Omental fat pad (tissue), 4 donors: ENCODE measurements around the gene PDZD2. TPM values are rescaled to one million over a fixed set of nuclear protein-coding genes. Genes with fewer than 3 reads are reported as not detected.

ENCODE experiments used
- ATAC-seq: fragments of 150-250 bp; one replicate; pipeline ENCODE4 v1.9.1; 2016; ENCODE audit warnings: mild to moderate bottlenecking, moderate library complexity; ENCODE audit not compliant: low FRiP score
- DNase-seq: peaks from one replicate; pipeline ENCODE4 v3.0.0-alpha.2; 2019; ENCODE audit warnings: low spot score
- total RNA-seq, 4 donors: library from RNA; depleted of rRNA; stranded (reverse); fragments of >200 nt; gene quantifications; one replicate each; pipeline ENCODE4 v1.1.0, GENCODE V29; 2016
- TF ChIP-seq, protein P1 (sequence below), 3 donors: fragments of 450-650 bp; IDR thresholded peaks; one replicate each; pipeline ENCODE4 v1.5.1; 2016 to 2017; ENCODE audit warnings: antibody characterized with exemption in 3 of 3, mild to moderate bottlenecking in 3 of 3, moderate library complexity in 2 of 3

The PDZD2 gene
- total RNA-seq, 4 donors from 2014 or later = 43.5 to 113 (median 55.7) TPM

DNA sequence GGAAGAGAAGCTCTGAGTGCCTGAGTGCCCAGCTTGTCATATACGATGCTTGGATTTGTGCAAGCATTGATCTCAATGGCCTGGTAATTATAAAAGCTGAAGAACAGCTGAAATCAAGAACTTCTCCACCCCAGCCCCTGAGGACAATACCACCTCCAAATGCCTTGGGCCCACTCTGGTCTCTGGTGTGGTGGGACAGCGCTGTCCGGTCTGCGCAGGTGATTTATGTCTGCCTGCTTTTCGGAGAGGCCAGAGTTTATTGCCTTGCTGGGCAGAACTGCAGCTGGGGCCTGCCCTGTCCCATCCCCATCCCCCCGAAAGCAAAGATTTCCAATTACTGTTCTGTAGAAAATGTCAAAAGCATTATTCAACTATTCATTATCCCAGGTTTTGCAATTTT lies 1.1 kb upstream of the PDZD2 start:
- DNase-seq (no peak), ATAC-seq (no peak)
- TF ChIP-seq, protein P1, sequence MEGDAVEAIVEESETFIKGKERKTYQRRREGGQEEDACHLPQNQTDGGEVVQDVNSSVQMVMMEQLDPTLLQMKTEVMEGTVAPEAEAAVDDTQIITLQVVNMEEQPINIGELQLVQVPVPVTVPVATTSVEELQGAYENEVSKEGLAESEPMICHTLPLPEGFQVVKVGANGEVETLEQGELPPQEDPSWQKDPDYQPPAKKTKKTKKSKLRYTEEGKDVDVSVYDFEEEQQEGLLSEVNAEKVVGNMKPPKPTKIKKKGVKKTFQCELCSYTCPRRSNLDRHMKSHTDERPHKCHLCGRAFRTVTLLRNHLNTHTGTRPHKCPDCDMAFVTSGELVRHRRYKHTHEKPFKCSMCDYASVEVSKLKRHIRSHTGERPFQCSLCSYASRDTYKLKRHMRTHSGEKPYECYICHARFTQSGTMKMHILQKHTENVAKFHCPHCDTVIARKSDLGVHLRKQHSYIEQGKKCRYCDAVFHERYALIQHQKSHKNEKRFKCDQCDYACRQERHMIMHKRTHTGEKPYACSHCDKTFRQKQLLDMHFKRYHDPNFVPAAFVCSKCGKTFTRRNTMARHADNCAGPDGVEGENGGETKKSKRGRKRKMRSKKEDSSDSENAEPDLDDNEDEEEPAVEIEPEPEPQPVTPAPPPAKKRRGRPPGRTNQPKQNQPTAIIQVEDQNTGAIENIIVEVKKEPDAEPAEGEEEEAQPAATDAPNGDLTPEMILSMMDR (IDR thresholded peaks at IDR 0.05) = no peak

DNA sequence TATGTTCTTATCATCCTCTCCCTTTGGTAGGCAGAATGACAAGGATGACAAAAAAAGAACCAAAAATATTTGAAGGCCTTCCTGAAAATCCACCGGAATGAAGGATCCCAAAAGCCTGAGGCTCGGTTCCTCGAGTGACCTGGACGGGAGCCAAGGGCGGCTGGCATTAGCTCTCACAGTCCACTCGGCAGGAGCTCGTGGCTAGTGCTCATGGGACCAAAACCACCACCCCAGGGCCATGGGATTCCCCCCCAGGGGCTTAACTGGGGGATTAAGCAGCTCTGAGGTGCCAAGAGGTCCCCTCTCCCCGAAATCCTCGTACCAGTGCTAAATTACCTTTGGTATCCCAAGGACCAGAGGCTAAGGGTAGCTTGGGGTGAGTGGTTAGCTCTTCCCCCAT lies 586 bp upstream of the PDZD2 start:
- TF ChIP-seq, protein P1 (IDR thresholded peaks at IDR 0.05) = no peak
- ATAC-seq = no peak
- peak; percentile 34 for DNase-seq

- no peak for DNase-seq
- ATAC-seq = no peak
- TF ChIP-seq, protein P1 (IDR thresholded peaks at IDR 0.05) = no peak
Measured at GRCh38 chr5:31639481-31640411, 815 bp downstream of the PDZD2 start.

DNA sequence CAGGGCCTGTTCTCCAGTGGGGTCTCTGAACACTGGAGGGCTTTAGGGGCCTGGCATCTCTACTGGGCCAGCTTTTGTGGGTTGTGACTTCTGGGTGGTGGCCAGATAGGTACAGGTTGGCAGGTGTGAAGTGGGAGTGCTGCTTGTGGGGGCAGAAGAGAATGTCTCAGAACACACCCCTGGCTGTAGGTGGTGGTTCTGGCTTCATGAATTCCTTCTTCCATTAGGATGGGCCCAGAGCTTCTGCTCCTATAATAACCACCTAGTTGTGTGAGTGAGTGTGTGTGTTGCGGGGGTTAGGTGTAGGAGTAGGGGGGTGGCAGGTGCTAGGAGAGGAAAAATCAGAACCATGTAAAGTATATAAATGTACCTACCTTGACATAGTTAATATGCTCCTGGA lies 1.6 kb downstream of the PDZD2 start:
- TF ChIP-seq, protein P1 (IDR thresholded peaks at IDR 0.05) = no peak
- no peak for ATAC-seq
- DNase-seq = no peak

DNA sequence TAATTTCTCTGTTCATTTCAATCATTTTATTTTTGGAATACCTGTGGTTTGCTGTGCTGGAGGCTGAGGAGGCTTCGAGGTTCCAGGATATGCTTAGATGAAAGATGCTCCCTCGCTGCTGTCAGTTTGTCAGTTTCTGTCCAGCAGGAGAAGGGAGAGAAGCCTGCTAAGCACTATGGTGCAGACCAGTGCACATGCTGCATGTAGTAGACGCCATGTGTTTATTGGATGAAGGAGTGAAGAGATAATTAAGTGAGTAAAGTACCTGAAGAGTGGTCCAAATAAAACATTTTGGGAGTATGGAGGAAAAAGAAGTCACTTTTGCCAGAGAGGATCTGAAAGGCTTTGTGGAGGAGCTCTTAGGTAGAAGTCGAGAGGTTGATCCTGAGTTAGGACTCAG lies 2.1 kb downstream of the PDZD2 start:
- no peak for ATAC-seq
- DNase-seq = no peak
- TF ChIP-seq, protein P1 (IDR thresholded peaks at IDR 0.05) = no peak

DNA sequence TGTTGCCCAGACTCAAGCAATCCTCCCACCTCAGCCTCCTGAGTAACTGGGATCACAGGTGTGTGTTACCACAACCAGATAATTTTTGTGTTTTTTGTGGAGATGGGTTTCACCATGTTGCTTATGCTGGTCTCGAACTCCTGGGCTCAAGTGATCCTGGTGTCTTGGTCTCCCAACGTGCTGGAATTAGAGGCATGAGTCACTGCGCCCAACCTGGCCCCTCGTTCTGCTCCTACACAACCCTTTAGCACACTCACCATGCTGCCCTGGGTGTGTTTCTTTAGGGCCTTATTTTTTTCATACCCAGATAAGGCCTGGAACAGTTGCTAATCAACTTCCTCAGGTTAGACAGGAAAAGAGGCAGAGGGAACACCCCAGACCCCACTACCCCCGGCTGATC lies 2.6 kb downstream of the PDZD2 start:
- no peak for DNase-seq
- no peak for ATAC-seq
- TF ChIP-seq, protein P1 (IDR thresholded peaks at IDR 0.05) = no peak
